ENCODE results near the gene KCNS3. TPM values are rescaled to one million over a fixed set of nuclear protein-coding genes. Genes with fewer than 3 reads are reported as not detected.

KCNS3 gene
- total RNA-seq, 1 experiment from 2014 or later, result 35.0 TPM

- in situ Hi-C loops (cut with HindIII; ENCODE audit: low pct_unique_long_range_greater_than_20kb, low sequenced_read_pairs), result no loop called here
Observed at GRCh38 chr2:17915811-17916518, 37.5 kb downstream of the KCNS3 start.

GRCh38 chr2:17916584-17916983, 38.1 kb downstream of the KCNS3 start:
- no peak for DNase-seq (ENCODE audit: low read depth, low spot score)
- in situ Hi-C loops (cut with HindIII; ENCODE audit: low pct_unique_long_range_greater_than_20kb, low sequenced_read_pairs), result no loop called here

More at GRCh38 chr2:17915811-17916518, 37.5 kb downstream of the KCNS3 start:
- no peak for DNase-seq (ENCODE audit: low read depth, low spot score)

DNA sequence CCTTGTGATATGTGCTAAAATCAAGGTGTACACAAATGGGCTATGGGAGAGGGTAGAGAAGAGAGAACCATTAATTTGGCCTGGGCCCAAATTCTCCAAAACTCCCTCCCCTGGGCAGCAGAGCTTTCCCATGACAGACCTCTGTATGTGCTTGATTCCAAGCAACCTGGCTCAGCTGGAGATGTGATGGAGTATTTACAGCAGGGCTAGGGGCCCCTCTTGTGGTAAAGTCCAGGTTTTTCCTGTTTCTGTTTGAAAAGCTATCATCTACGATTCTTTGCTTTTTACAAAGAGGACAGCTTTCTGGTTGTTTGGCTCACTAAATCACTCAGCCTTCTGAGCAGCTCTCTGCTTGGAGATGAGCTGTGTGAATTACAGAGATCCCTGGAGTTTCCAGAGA, 40.3 kb downstream of the KCNS3 start:
- in situ Hi-C loops (cut with HindIII; ENCODE audit: low pct_unique_long_range_greater_than_20kb, low sequenced_read_pairs), result no loop called here
- DNase-seq (ENCODE audit: low read depth, low spot score), result peak; percentile 60

GRCh38 chr2:17930773-17931172, 52.3 kb downstream of the KCNS3 start:
- no peak for DNase-seq (ENCODE audit: low read depth, low spot score)

GRCh38 chr2:17933256-17933655, 54.8 kb downstream of the KCNS3 start:
- no peak for DNase-seq (ENCODE audit: low read depth, low spot score)
- in situ Hi-C loops (cut with HindIII; ENCODE audit: low pct_unique_long_range_greater_than_20kb, low sequenced_read_pairs), result no loop called here

More at GRCh38 chr2:17930773-17931172, 52.3 kb downstream of the KCNS3 start:
- in situ Hi-C loops (cut with HindIII; ENCODE audit: low pct_unique_long_range_greater_than_20kb, low sequenced_read_pairs), result no loop called here

- DNase-seq (ENCODE audit: low read depth, low spot score), result no peak
- in situ Hi-C loops (cut with HindIII; ENCODE audit: low pct_unique_long_range_greater_than_20kb, low sequenced_read_pairs), result no loop called here
Observed at GRCh38 chr2:17934721-17935120, 56.3 kb downstream of the KCNS3 start.

GRCh38 chr2:17935242-17935885, 56.9 kb downstream of the KCNS3 start:
- DNase-seq (ENCODE audit: low read depth, low spot score), result no peak
- in situ Hi-C loops (cut with HindIII; ENCODE audit: low pct_unique_long_range_greater_than_20kb, low sequenced_read_pairs), result no loop called here

- in situ Hi-C loops (cut with HindIII; ENCODE audit: low pct_unique_long_range_greater_than_20kb, low sequenced_read_pairs), result no loop called here
- no peak for DNase-seq (ENCODE audit: low read depth, low spot score)
Observed at GRCh38 chr2:17936599-17936998, 58.1 kb downstream of the KCNS3 start.

GRCh38 chr2:17940091-17940630, 61.7 kb downstream of the KCNS3 start:
- in situ Hi-C loops (cut with HindIII; ENCODE audit: low pct_unique_long_range_greater_than_20kb, low sequenced_read_pairs), result no loop called here
- DNase-seq (ENCODE audit: low read depth, low spot score), result peak; percentile 91

- in situ Hi-C loops (cut with HindIII; ENCODE audit: low pct_unique_long_range_greater_than_20kb, low sequenced_read_pairs), result no loop called here
- no peak for DNase-seq (ENCODE audit: low read depth, low spot score)
Observed at GRCh38 chr2:17943444-17943843, 65.0 kb downstream of the KCNS3 start.

GRCh38 chr2:17947113-17947512, 68.6 kb downstream of the KCNS3 start:
- in situ Hi-C loops (cut with HindIII; ENCODE audit: low pct_unique_long_range_greater_than_20kb, low sequenced_read_pairs), result no loop called here
- no peak for DNase-seq (ENCODE audit: low read depth, low spot score)

GRCh38 chr2:17950006-17950405, 71.5 kb downstream of the KCNS3 start:
- in situ Hi-C loops (cut with HindIII; ENCODE audit: low pct_unique_long_range_greater_than_20kb, low sequenced_read_pairs), result no loop called here
- no peak for DNase-seq (ENCODE audit: low read depth, low spot score)

GRCh38 chr2:17951563-17951962, 73.1 kb downstream of the KCNS3 start:
- in situ Hi-C loops (cut with HindIII; ENCODE audit: low pct_unique_long_range_greater_than_20kb, low sequenced_read_pairs), result no loop called here
- no peak for DNase-seq (ENCODE audit: low read depth, low spot score)

GRCh38 chr2:17958466-17959092, 80.1 kb downstream of the KCNS3 start:
- in situ Hi-C loops (cut with HindIII; ENCODE audit: low pct_unique_long_range_greater_than_20kb, low sequenced_read_pairs), result no loop called here
- no peak for DNase-seq (ENCODE audit: low read depth, low spot score)

DNA sequence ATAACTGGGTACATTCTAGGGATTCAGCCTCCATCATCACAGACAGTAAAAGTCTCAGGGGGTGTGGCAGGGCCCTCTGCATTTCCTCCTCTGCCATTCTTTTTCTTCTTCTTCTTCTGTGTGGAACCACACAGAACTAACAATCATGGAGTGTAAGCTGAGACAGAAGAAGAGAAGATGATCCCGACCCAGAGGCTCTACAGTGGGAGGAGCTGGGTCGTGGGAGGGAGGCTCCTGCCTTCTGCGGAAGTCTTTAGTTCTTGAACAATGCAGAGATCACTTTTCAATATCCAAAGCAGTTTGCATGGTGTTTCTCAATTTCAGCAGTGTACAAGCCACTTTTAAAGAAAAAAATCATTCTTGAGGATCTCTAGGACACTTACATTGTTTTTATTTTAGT, 80.9 kb downstream of the KCNS3 start:
- in situ Hi-C loops (cut with HindIII; ENCODE audit: low pct_unique_long_range_greater_than_20kb, low sequenced_read_pairs), result no loop called here
- DNase-seq (ENCODE audit: low read depth, low spot score), result no peak

- DNase-seq (ENCODE audit: low read depth, low spot score), result no peak
- in situ Hi-C loops (cut with HindIII; ENCODE audit: low pct_unique_long_range_greater_than_20kb, low sequenced_read_pairs), result no loop called here
Observed at GRCh38 chr2:17959833-17960232, 81.4 kb downstream of the KCNS3 start.

GRCh38 chr2:17960925-17961324, 82.5 kb downstream of the KCNS3 start:
- in situ Hi-C loops (cut with HindIII; ENCODE audit: low pct_unique_long_range_greater_than_20kb, low sequenced_read_pairs), result no loop called here

GRCh38 chr2:17961789-17962188, 83.3 kb downstream of the KCNS3 start:
- no peak for DNase-seq (ENCODE audit: low read depth, low spot score)
- in situ Hi-C loops (cut with HindIII; ENCODE audit: low pct_unique_long_range_greater_than_20kb, low sequenced_read_pairs), result no loop called here

More at GRCh38 chr2:17960925-17961324, 82.5 kb downstream of the KCNS3 start:
- DNase-seq (ENCODE audit: low read depth, low spot score), result no peak

Measured in SK-MEL-5 (cell line).